Ectodermal cell (in vitro differentiated cells): ENCODE data around the gene ZNF579.

Experiments
- H3K27ac ChIP-seq: 2 replicates; pipeline ENCODE4 v1.7.0; 2013; ENCODE audit warnings: mild to moderate bottlenecking, low read depth, low read length; ENCODE audit not compliant: insufficient read depth, poor library complexity, severe bottlenecking
- H3K27me3 ChIP-seq: 2 replicates; pipeline ENCODE4 v1.7.0; 2013; ENCODE audit warnings: mild to moderate bottlenecking, low read length; ENCODE audit not compliant: insufficient read depth, control insufficient read depth, poor library complexity, severe bottlenecking
- H3K36me3 ChIP-seq: one replicate; pipeline ENCODE4 v1.7.0; 2013; ENCODE audit warnings: low read length; ENCODE audit not compliant: control insufficient read depth, insufficient read depth
- H3K4me1 ChIP-seq: one replicate; pipeline ENCODE4 v1.7.0; 2013; ENCODE audit warnings: low read length; ENCODE audit not compliant: control insufficient read depth, insufficient read depth
- H3K4me3 ChIP-seq: 2 replicates; pipeline ENCODE4 v1.7.0; 2013; ENCODE audit warnings: low read depth, low read length, control low read depth; ENCODE audit not compliant: insufficient read depth
- H3K9me3 ChIP-seq: 2 replicates; pipeline ENCODE4 v1.7.0; 2013; ENCODE audit warnings: mild to moderate bottlenecking, low read length, moderate library complexity; ENCODE audit not compliant: control insufficient read depth
- WGBS, 2 experiments: methylation state at CpG; one replicate each; pipeline ENCODE4 v1.1.7; 2013; ENCODE audit warnings: missing lambda C conversion rate in 2 of 2; 5-methylcytosine and 5-hydroxymethylcytosine counted together

The ZNF579 gene

GRCh38 chr19:55620410-55621204 is 40.0 kb upstream of the ZNF579 start:
- Histone ChIP-seq H3K9me3 (no peaks in the 10 kb centered on the region), H3K36me3 (peaks cover 13% of the 10 kb centered on the region), H3K27ac (no peak overlapping the region), H3K4me3 (no peak overlapping the region), H3K4me1 (no peaks in the 10 kb centered on the region), H3K27me3 (no peaks in the 10 kb centered on the region)
- WGBS, 2 experiments = 97 to 98% methylated on average over 11 to 12 of the region's 12 CpGs

- H3K4me1 ChIP-seq = no peaks in the 10 kb centered on the region
Observed at GRCh38 chr19:55619286-55619685, 38.6 kb upstream of the ZNF579 start.

DNA sequence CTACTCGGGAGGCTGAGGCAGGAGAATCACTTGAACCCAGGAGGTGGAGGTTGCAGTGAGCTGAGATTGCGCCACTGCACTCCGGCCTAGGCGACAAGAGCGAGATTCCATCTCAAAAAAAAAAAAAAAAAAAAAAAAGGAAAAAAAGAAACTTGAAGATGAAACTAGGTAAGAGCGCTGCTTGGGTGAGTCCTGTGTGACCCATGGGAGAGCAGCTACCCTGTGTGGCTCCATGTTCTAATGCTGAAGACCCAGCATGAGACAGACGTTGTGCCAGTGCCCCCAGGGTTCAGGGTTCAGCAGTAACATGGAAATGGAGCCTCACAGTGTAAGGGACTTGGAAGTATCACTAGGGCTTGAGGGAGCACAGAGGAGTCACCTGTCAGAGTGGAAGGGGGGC is 37.8 kb upstream of the ZNF579 start:
- 90 to 97% methylated on average over 4 to 7 of the region's 7 CpGs for WGBS, 2 experiments
- Histone ChIP-seq H3K27ac (no peak overlapping the region), H3K4me1 (no peaks in the 10 kb centered on the region), H3K36me3 (peaks cover 18% of the 10 kb centered on the region), H3K4me3 (no peak overlapping the region), H3K9me3 (no peaks in the 10 kb centered on the region), H3K27me3 (no peaks in the 10 kb centered on the region)

More at GRCh38 chr19:55619286-55619685, 38.6 kb upstream of the ZNF579 start:
- Histone ChIP-seq H3K27ac (no peak overlapping the region), H3K4me3 (no peak overlapping the region), H3K27me3 (no peaks in the 10 kb centered on the region), H3K36me3 (peaks cover 18% of the 10 kb centered on the region), H3K9me3 (no peaks in the 10 kb centered on the region)
- 93 to 94% methylated on average over 3 of the region's 3 CpGs for WGBS, 2 experiments

DNA sequence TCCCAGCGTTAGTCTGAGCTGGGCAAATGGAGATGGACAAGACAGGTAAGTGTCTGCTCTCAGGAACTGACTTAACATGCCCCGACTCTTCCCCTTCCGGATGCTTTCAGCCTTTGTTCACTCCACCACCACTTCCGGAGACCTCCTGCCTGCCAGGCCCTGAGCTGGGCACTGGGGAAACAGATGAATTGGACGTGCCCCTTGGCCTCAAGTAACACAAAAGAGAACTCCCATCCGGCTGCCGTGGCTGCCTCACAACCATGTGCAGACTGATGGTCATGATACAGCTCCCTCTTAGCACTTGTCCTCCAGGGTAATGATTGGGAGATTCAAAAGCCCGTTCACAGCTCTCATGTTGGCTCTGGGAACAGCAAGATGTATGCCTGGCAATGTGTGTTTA is 36.8 kb upstream of the ZNF579 start:
- WGBS, 2 experiments = 91 to 94% methylated on average over 8 of the region's 8 CpGs
- peaks cover 22% of the 10 kb centered on the region for H3K36me3 ChIP-seq

DNA sequence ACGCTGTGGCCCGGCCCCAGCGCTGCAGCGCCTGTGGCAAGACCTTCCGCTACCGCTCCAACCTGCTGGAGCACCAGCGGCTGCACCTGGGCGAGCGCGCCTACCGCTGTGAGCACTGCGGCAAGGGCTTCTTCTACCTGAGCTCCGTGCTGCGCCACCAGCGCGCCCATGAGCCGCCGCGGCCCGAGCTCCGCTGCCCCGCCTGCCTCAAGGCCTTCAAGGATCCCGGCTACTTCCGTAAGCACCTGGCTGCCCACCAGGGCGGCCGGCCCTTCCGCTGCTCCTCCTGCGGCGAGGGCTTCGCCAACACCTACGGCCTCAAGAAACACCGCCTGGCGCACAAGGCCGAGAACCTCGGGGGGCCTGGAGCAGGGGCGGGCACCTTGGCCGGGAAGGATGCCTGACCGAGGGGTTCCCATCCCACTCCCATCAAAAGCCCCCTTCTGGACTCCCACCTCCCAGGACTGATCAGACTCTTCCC is 35.8 kb upstream of the ZNF579 start:
- no peaks in the 10 kb centered on the region for H3K27me3 ChIP-seq
- H3K27ac ChIP-seq = no peak overlapping the region
- 97% methylated on average over 38 of the region's 38 CpGs for WGBS, 2 experiments
- H3K4me1 ChIP-seq = no peaks in the 10 kb centered on the region
- H3K36me3 ChIP-seq = peaks cover 22% of the 10 kb centered on the region
- no peaks in the 10 kb centered on the region for H3K9me3 ChIP-seq
- H3K4me3 ChIP-seq = no peak overlapping the region

More for the DNA sequence above, 36.8 kb upstream of the ZNF579 start:
- no peaks in the 10 kb centered on the region for H3K9me3 ChIP-seq
- no peak overlapping the region for H3K27ac ChIP-seq
- H3K27me3 ChIP-seq = no peaks in the 10 kb centered on the region
- H3K4me3 ChIP-seq = no peak overlapping the region
- H3K4me1 ChIP-seq = no peaks in the 10 kb centered on the region

DNA sequence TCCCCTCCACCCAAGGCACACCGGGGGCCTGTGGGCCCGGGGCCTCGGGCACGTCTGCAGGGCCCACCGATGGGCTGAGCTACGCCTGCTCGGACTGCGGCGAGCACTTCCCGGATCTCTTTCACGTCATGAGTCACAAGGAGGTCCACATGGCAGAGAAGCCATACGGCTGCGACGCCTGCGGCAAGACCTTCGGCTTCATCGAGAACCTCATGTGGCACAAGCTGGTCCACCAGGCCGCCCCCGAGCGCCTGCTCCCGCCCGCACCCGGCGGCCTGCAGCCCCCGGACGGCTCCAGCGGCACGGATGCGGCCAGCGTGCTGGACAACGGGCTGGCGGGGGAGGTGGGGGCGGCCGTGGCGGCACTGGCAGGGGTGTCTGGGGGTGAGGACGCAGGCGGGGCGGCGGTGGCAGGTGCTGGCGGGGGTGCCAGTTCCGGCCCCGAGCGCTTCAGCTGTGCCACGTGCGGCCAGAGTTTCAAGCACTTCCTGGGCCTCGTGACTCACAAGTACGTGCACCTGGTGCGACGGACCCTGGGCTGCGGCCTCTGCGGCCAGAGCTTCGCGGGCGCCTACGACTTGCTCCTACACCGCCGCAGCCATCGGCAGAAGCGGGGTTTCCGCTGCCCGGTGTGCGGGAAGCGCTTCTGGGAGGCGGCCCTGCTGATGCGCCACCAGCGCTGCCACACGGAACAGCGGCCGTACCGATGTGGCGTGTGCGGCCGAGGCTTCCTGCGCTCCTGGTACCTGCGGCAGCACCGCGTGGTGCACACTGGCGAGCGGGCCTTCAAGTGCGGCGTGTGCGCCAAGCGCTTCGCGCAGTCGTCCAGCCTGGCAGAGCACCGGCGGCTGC is 35.1 kb upstream of the ZNF579 start:
- Histone ChIP-seq H3K4me3 (no peak overlapping the region), H3K9me3 (no peaks in the 10 kb centered on the region), H3K36me3 (peaks cover 16% of the 10 kb centered on the region), H3K27me3 (no peaks in the 10 kb centered on the region), H3K27ac (no peak overlapping the region), H3K4me1 (no peaks in the 10 kb centered on the region)
- WGBS, 2 experiments = 97% methylated on average over 88 of the region's 88 CpGs

DNA sequence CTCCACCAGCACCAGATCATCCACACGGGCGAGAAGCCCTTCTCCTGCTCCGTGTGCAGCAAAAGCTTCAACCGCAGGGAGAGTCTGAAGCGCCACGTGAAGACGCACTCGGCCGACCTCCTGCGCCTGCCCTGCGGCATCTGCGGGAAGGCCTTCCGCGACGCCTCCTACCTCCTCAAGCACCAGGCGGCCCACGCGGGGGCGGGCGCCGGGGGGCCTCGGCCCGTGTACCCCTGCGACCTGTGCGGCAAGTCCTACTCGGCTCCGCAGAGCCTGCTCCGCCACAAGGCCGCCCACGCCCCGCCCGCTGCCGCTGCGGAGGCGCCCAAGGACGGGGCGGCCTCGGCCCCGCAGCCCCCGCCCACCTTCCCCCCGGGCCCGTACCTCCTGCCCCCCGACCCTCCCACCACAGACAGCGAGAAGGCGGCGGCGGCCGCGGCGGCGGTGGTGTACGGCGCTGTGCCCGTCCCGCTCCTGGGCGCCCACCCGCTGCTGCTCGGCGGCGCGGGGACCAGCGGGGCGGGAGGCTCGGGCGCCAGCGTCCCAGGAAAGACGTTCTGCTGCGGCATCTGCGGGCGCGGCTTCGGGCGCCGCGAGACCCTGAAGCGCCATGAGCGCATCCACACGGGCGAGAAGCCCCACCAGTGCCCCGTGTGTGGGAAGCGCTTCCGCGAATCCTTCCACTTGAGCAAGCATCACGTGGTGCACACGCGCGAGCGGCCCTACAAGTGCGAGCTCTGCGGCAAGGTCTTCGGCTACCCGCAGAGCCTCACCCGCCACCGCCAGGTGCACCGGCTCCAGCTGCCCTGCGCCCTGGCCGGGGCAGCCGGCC is 34.3 kb upstream of the ZNF579 start:
- WGBS, 2 experiments = 96 to 97% methylated on average over 95 to 98 of the region's 98 CpGs
- no peak overlapping the region for H3K4me3 ChIP-seq
- H3K27me3 ChIP-seq = no peaks in the 10 kb centered on the region
- H3K4me1 ChIP-seq = no peaks in the 10 kb centered on the region
- peaks cover 14% of the 10 kb centered on the region for H3K36me3 ChIP-seq
- H3K27ac ChIP-seq = no peak overlapping the region
- no peaks in the 10 kb centered on the region for H3K9me3 ChIP-seq

GRCh38 chr19:55613930-55614710 is 33.5 kb upstream of the ZNF579 start:
- H3K9me3 ChIP-seq = no peaks in the 10 kb centered on the region
- H3K27me3 ChIP-seq = no peaks in the 10 kb centered on the region
- no peaks in the 10 kb centered on the region for H3K4me1 ChIP-seq
- no peak overlapping the region for H3K4me3 ChIP-seq
- H3K36me3 ChIP-seq = peaks cover 18% of the 10 kb centered on the region
- H3K27ac ChIP-seq = no peak overlapping the region
- 96% methylated on average over 75 of the region's 75 CpGs for WGBS, 2 experiments

- no peaks in the 10 kb centered on the region for H3K4me1 ChIP-seq
- H3K4me3 ChIP-seq = no peak overlapping the region
- H3K36me3 ChIP-seq = peaks cover 20% of the 10 kb centered on the region
- no peaks in the 10 kb centered on the region for H3K27me3 ChIP-seq
- no peak overlapping the region for H3K27ac ChIP-seq
- H3K9me3 ChIP-seq = no peaks in the 10 kb centered on the region
- 96 to 97% methylated on average over 27 of the region's 27 CpGs for WGBS, 2 experiments
Observed at GRCh38 chr19:55613396-55613795, 32.7 kb upstream of the ZNF579 start.
